OCI-LY7 (cell line): ENCODE measurements around the gene RAB3C. TPM values are rescaled to one million over a fixed set of nuclear protein-coding genes. Genes with fewer than 3 reads are reported as not detected.

ENCODE experiments used
- BruUV-seq: library from RNA; stranded (reverse); fragments of 400-500 nt; replicated peaks from 2 replicates; lab custom pipeline; 2021; lab: Mats Ljungman, UMichigan
- CTCF ChIA-PET: fragments of 300-600 bp; sonication (Branson Sonifier 250); formaldehyde crosslinking; loops from one replicate; lab custom pipeline; 2022; ENCODE audit warnings: antibody characterized with exemption; ENCODE audit not compliant: unreplicated experiment; lab: Charles Lee
- POLR2A ChIA-PET: fragments of 300-600 bp; sonication (Branson Sonifier 250); formaldehyde crosslinking; loops from one replicate; lab custom pipeline; 2022; ENCODE audit warnings: antibody characterized with exemption; lab: Charles Lee
- DNase-seq: peaks from one replicate; pipeline ENCODE4 v3.0.0-alpha.2; 2015; ENCODE audit warnings: low spot score
- H2AFZ ChIP-seq: fragments of 200-600 bp; sonication (generic), shearing (Covaris generic); 2 replicates; pipeline ENCODE4 v1.6.1; 2014; ENCODE audit warnings: mild to moderate bottlenecking, antibody characterized with exemption, low read length, moderate library complexity
- H3K27ac ChIP-seq: fragments of 200-600 bp; sonication (generic); 2 replicates; pipeline ENCODE4 v1.5.1; 2014; ENCODE audit warnings: mixed run types, low read depth, mild to moderate bottlenecking, moderate library complexity, low read length, inconsistent platforms; ENCODE audit not compliant: poor library complexity, severe bottlenecking
- H3K36me3 ChIP-seq: fragments of 200-600 bp; sonication (generic); 2 replicates; pipeline ENCODE4 v1.6.1; 2014; ENCODE audit warnings: mild to moderate bottlenecking, antibody characterized with exemption, low read length, moderate library complexity, mixed read lengths; ENCODE audit not compliant: insufficient read depth
- H3K4me1 ChIP-seq: fragments of 200-600 bp; sonication (generic); 2 replicates; pipeline ENCODE4 v1.5.1; 2014; ENCODE audit warnings: mild to moderate bottlenecking, low read length; ENCODE audit not compliant: insufficient read depth, poor library complexity, severe bottlenecking
- H3K4me2 ChIP-seq: fragments of 200-600 bp; sonication (generic); 2 replicates; pipeline ENCODE4 v1.6.1; 2014; ENCODE audit warnings: mild to moderate bottlenecking, low read length
- H3K4me3 ChIP-seq: fragments of 200-600 bp; sonication (generic); 2 replicates; pipeline ENCODE4 v1.5.1; 2014; ENCODE audit warnings: mild to moderate bottlenecking, low read depth, low read length; ENCODE audit not compliant: poor library complexity, severe bottlenecking
- H3K79me2 ChIP-seq: fragments of 200-600 bp; sonication (generic); 2 replicates; pipeline ENCODE4 v1.6.1; 2016; ENCODE audit warnings: low read depth, mild to moderate bottlenecking, low read length, moderate library complexity, mixed read lengths; ENCODE audit not compliant: insufficient read depth
- H3K9me2 ChIP-seq: fragments of 200-600 bp; sonication (generic); 2 replicates; pipeline ENCODE4 v1.6.1; 2016; ENCODE audit warnings: mild to moderate bottlenecking, low read length, mixed read lengths; ENCODE audit not compliant: insufficient read depth
- H3K9me3 ChIP-seq: fragments of 200-600 bp; sonication (generic); 2 replicates; pipeline ENCODE4 v1.6.1; 2014; ENCODE audit warnings: mild to moderate bottlenecking, mixed run types, low read length, mixed read lengths
- H4K20me1 ChIP-seq: fragments of 200-600 bp; sonication (generic); 2 replicates; pipeline ENCODE4 v1.6.1; 2014; ENCODE audit warnings: mild to moderate bottlenecking, antibody characterized with exemption, low read length, moderate library complexity, mixed read lengths; ENCODE audit not compliant: insufficient read depth
- EZH2phosphoT487 ChIP-seq: fragments of 200-600 bp; sonication (generic); IDR thresholded peaks from 2 replicates; pipeline ENCODE4 v1.6.1; 2018; ENCODE audit warnings: low read depth, borderline replicate concordance, mild to moderate bottlenecking, mixed run types, antibody characterized with exemption, low read length, moderate library complexity, mixed read lengths
- intact Hi-C: fragments of 100-400 bp; cut with micrococcal nuclease; formaldehyde crosslinking; loops from one replicate; pipeline ENCODE4 v1.10.0; 2022; ENCODE audit not compliant: unreplicated experiment
- total RNA-seq, 2 experiments: library from RNA; depleted of rRNA in 1 of 2; stranded (reverse); fragments of >200 nt in 1 of 2; shearing (Covaris generic) in 1 of 2; gene quantifications; 2 replicates each; pipeline ENCODE4 v1.2.3, GENCODE V29; 2014 to 2022
- TF ChIP-seq, protein P1 (sequence below): fragments of 200-600 bp; sonication (generic); conservative IDR thresholded peaks from 2 replicates; pipeline ENCODE4 v1.5.1; 2014; ENCODE audit warnings: mild to moderate bottlenecking, antibody characterized with exemption, low read length, moderate library complexity, mixed read lengths

The RAB3C gene
- total RNA-seq, 2 experiments from 2014 or later: not detected

DNA sequence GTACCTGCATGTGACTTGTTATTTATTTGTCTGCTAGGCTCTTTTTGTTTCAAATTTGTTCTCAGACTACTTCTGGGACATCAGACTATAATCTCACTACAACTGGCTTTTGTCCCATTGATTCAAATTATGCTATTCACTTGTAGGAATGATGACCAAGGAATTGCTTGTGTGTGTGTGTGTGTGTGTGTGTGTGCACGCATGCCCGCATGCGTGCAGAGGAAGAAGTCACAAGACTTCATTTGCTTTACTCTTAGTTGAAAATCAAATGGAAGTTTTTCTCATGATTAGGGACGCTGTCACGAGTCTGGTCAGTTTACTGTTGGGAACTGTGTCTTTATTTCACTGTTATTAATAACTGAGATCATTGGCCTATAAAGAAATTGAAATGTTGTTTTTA, 268.7 kb downstream of the RAB3C start:
- H3K27ac ChIP-seq: no peak overlapping the region
- no peak overlapping the region for H3K4me3 ChIP-seq
- BruUV-seq: no TSS peak
- POLR2A ChIA-PET: interaction anchor here (0.6 kb wide), 1 partner anchor 1169 kb away, joined by 3 read pairs; no protein-coding TSS in a partner anchor
- no peaks in the 10 kb centered on the region for H4K20me1 ChIP-seq
- no peak overlapping the region for H2AFZ ChIP-seq
- intact Hi-C loops: no loop called here
- no peaks in the 10 kb centered on the region for H3K79me2 ChIP-seq
- no peaks in the 10 kb centered on the region for H3K36me3 ChIP-seq
- DNase-seq: no peak
- H3K4me1 ChIP-seq: no peaks in the 10 kb centered on the region
- TF ChIP-seq EZH2phosphoT487: no peak
- TF ChIP-seq, protein P1, sequence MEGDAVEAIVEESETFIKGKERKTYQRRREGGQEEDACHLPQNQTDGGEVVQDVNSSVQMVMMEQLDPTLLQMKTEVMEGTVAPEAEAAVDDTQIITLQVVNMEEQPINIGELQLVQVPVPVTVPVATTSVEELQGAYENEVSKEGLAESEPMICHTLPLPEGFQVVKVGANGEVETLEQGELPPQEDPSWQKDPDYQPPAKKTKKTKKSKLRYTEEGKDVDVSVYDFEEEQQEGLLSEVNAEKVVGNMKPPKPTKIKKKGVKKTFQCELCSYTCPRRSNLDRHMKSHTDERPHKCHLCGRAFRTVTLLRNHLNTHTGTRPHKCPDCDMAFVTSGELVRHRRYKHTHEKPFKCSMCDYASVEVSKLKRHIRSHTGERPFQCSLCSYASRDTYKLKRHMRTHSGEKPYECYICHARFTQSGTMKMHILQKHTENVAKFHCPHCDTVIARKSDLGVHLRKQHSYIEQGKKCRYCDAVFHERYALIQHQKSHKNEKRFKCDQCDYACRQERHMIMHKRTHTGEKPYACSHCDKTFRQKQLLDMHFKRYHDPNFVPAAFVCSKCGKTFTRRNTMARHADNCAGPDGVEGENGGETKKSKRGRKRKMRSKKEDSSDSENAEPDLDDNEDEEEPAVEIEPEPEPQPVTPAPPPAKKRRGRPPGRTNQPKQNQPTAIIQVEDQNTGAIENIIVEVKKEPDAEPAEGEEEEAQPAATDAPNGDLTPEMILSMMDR: no peak
- no peak overlapping the region for H3K4me2 ChIP-seq
- no peaks in the 10 kb centered on the region for H3K9me2 ChIP-seq
- no peaks in the 10 kb centered on the region for H3K9me3 ChIP-seq
- CTCF ChIA-PET: no interaction called here

DNA sequence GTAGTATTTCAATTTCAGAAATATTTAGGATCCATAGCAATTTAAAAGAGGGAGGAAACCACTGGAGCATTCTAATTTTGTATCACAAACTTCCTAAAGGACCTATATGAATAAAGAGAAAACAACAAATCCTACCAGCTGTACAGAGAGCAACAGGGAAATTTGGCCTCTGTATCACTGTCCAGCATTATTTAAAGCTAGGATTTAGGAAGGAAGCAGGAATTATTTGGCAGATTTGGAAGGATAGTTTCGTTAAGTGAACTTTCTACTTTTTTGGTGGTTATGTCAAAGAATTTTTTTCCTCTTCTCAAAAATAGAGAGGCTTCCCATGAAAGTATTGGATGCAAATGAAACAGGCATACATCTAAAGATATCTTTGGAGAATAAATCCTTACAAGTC, 269.7 kb downstream of the RAB3C start:
- no peaks in the 10 kb centered on the region for H3K4me1 ChIP-seq
- no peaks in the 10 kb centered on the region for H3K9me3 ChIP-seq
- no peak overlapping the region for H3K4me2 ChIP-seq
- POLR2A ChIA-PET: no interaction called here
- intact Hi-C loops: no loop called here
- no peak for DNase-seq
- H3K4me3 ChIP-seq: no peak overlapping the region
- H3K27ac ChIP-seq: no peak overlapping the region
- CTCF ChIA-PET: no interaction called here
- no peaks in the 10 kb centered on the region for H4K20me1 ChIP-seq
- BruUV-seq: no TSS peak
- H2AFZ ChIP-seq: no peak overlapping the region
- H3K9me2 ChIP-seq: no peaks in the 10 kb centered on the region
- H3K79me2 ChIP-seq: no peaks in the 10 kb centered on the region
- TF ChIP-seq EZH2phosphoT487: no peak
- TF ChIP-seq, protein P1: no peak
- H3K36me3 ChIP-seq: no peaks in the 10 kb centered on the region

DNA sequence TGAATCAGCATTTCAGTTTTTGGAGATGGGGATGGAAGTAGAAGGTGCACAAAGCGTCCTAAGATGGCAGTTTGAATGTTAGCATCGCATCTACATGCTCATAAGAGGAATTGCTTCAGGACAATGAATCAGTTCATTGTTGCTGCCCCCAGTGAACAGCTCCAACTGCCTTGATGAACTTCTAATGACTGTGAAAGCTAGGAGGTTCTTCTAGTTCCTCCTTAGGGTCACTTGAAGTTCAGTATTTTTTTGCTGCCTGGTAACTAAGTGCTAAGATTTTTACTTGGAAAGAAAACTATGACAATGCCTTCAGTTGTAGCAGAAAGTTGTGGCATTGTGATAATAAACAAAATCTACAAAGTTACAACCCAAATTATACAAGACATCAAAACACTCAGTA, 271.6 kb downstream of the RAB3C start:
- no peaks in the 10 kb centered on the region for H4K20me1 ChIP-seq
- no peaks in the 10 kb centered on the region for H3K9me3 ChIP-seq
- no peaks in the 10 kb centered on the region for H3K36me3 ChIP-seq
- TF ChIP-seq, protein P1: no peak
- no peak for TF ChIP-seq EZH2phosphoT487
- no peak overlapping the region for H3K4me2 ChIP-seq
- ChIA-PET CTCF (no interaction called here), POLR2A (no interaction called here)
- H3K79me2 ChIP-seq: no peaks in the 10 kb centered on the region
- H2AFZ ChIP-seq: no peak overlapping the region
- no peak overlapping the region for H3K27ac ChIP-seq
- DNase-seq: no peak
- no peaks in the 10 kb centered on the region for H3K4me1 ChIP-seq
- H3K9me2 ChIP-seq: no peaks in the 10 kb centered on the region
- intact Hi-C loops: no loop called here
- no peak overlapping the region for H3K4me3 ChIP-seq
- BruUV-seq: no TSS peak
